ENCODE results near the gene THEM5.
"Not testable (repeated sequence)": the region's sequence is repeated elsewhere in the genome, so short reads cannot be mapped to it uniquely, and the experiment has no call there.

Gene THEM5

GRCh38 chr1:151881479-151881878 lies 28.0 kb upstream of the THEM5 start:
- DNase-seq (ENCODE audit: low read depth): no peak
- H3K4me3 ChIP-seq (ENCODE audit: low read depth, low read length): no peak overlapping the region
- no peak for TF ChIP-seq CTCF (IDR thresholded peaks at IDR 0.05; ENCODE audit: low read depth, low read length, missing control alignments)

GRCh38 chr1:151875419-151876097 lies 22.0 kb upstream of the THEM5 start:
- no peak for TF ChIP-seq CTCF (IDR thresholded peaks at IDR 0.05; ENCODE audit: low read depth, low read length, missing control alignments)
- DNase-seq (ENCODE audit: low read depth): no peak
- no peak overlapping the region for H3K4me3 ChIP-seq (ENCODE audit: low read depth, low read length)

- DNase-seq (ENCODE audit: low read depth); H3K4me3 ChIP-seq (ENCODE audit: low read depth, low read length): not testable (repeated sequence)
Observed at GRCh38 chr1:151872776-151873175, 19.3 kb upstream of the THEM5 start.

- DNase-seq (ENCODE audit: low read depth): no peak
- H3K4me3 ChIP-seq (ENCODE audit: low read depth, low read length): no peak overlapping the region
- TF ChIP-seq CTCF (IDR thresholded peaks at IDR 0.05; ENCODE audit: low read depth, low read length, missing control alignments): no peak
Observed at GRCh38 chr1:151871284-151872030, 17.9 kb upstream of the THEM5 start.

- H3K4me3 ChIP-seq (ENCODE audit: low read depth, low read length): no peak overlapping the region
- DNase-seq (ENCODE audit: low read depth): no peak
- TF ChIP-seq CTCF (IDR thresholded peaks at IDR 0.05; ENCODE audit: low read depth, low read length, missing control alignments): no peak
Observed at GRCh38 chr1:151868486-151868885, 15.0 kb upstream of the THEM5 start.

- no peak for TF ChIP-seq CTCF (IDR thresholded peaks at IDR 0.05; ENCODE audit: low read depth, low read length, missing control alignments)
- no peak overlapping the region for H3K4me3 ChIP-seq (ENCODE audit: low read depth, low read length)
- no peak for DNase-seq (ENCODE audit: low read depth)
Observed at GRCh38 chr1:151867765-151868411, 14.4 kb upstream of the THEM5 start.

- H3K4me3 ChIP-seq (ENCODE audit: low read depth, low read length): no peak overlapping the region
- no peak for DNase-seq (ENCODE audit: low read depth)
- no peak for TF ChIP-seq CTCF (IDR thresholded peaks at IDR 0.05; ENCODE audit: low read depth, low read length, missing control alignments)
Observed at GRCh38 chr1:151867321-151867720, 13.8 kb upstream of the THEM5 start.
